ENCODE measurements around the gene PCDHA13. TPM values are rescaled to one million over a fixed set of nuclear protein-coding genes. Genes with fewer than 3 reads are reported as not detected.
"Not testable (repeated sequence)": the region's sequence is repeated elsewhere in the genome, so short reads cannot be mapped to it uniquely, and the experiment has no call there.

Gene PCDHA13
- not detected for total RNA-seq

GRCh38 chr5:140881889-140882590 lies at the start of gene PCDHA13:
PCDHA13 (plus strand) TSS chr5:140882124; CDS start chr5:140882269, 145 bp downstream.
- no peak for ATAC-seq

- ATAC-seq = no peak
Observed at GRCh38 chr5:140833993-140834392, 47.9 kb upstream of the PCDHA13 start, which contains the start of gene PCDHA7. PCDHA7 (plus strand) TSS chr5:140834269; CDS start chr5:140834384, 115 bp downstream.

- ATAC-seq = not testable (repeated sequence)
Observed at GRCh38 chr5:140834439-140835008, 47.4 kb upstream of the PCDHA13 start.

GRCh38 chr5:140835622-140836510 lies 46.1 kb upstream of the PCDHA13 start:
- no peak for ATAC-seq

GRCh38 chr5:140840978-140841962 lies 40.7 kb upstream of the PCDHA13 start, which contains the start of gene PCDHA8:
PCDHA8 (plus strand) TSS chr5:140841187; CDS start chr5:140841322, 135 bp downstream.
- ATAC-seq = no peak

GRCh38 chr5:140842798-140843733 lies 38.9 kb upstream of the PCDHA13 start:
- no peak for ATAC-seq

GRCh38 chr5:140848139-140849102 lies 33.5 kb upstream of the PCDHA13 start, which contains the start of gene PCDHA9:
PCDHA9 (plus strand) TSS chr5:140848382; CDS start chr5:140848496, 114 bp downstream.
- ATAC-seq = not testable (repeated sequence)

- ATAC-seq = not testable (repeated sequence)
Observed at GRCh38 chr5:140849831-140850634, 31.9 kb upstream of the PCDHA13 start.

- no peak for ATAC-seq
Observed at GRCh38 chr5:140855772-140856674, 25.9 kb upstream of the PCDHA13 start, which contains the start of gene PCDHA10. PCDHA10 (plus strand) TSS chr5:140855897; CDS start chr5:140856049, 152 bp downstream.

- ATAC-seq = no peak
Observed at GRCh38 chr5:140857177-140857986, 24.5 kb upstream of the PCDHA13 start.

GRCh38 chr5:140857987-140858240 lies 24.0 kb upstream of the PCDHA13 start:
- no peak for ATAC-seq

- no peak for ATAC-seq
Observed at GRCh38 chr5:140862441-140863295, 19.3 kb upstream of the PCDHA13 start.

GRCh38 chr5:140868721-140869554 lies 13.0 kb upstream of the PCDHA13 start, which contains the start of gene PCDHA11:
PCDHA11 (plus strand) TSS chr5:140868957; CDS start chr5:140869104, 147 bp downstream.
- ATAC-seq = no peak

GRCh38 chr5:140869555-140869886 lies 12.4 kb upstream of the PCDHA13 start:
- no peak for ATAC-seq
